Lower leg skin (tissue), 4 donors: Measurements from ENCODE around the gene DTNBP1. TPM values are rescaled to one million over a fixed set of nuclear protein-coding genes. Genes with fewer than 3 reads are reported as not detected.

Experiments used
- DNase-seq, 2 donors: peaks; one replicate each; pipeline ENCODE4 v3.0.0-alpha.2; 2019; ENCODE audit warnings: low spot score in 2 of 2
- H3K4me3 ChIP-seq: fragments of 200-600 bp; sonication (generic); 2 replicates; pipeline ENCODE4 v1.5.1; 2017; ENCODE audit warnings: mild to moderate bottlenecking, low read depth; ENCODE audit not compliant: poor library complexity, severe bottlenecking
- CTCF ChIP-seq, 3 donors: fragments of 450-650 bp; IDR thresholded peaks; one replicate each; pipeline ENCODE4 v1.5.1; 2016; ENCODE audit warnings: antibody characterized with exemption in 3 of 3, mild to moderate bottlenecking in 3 of 3, moderate library complexity in 2 of 3
- POLR2A ChIP-seq, 2 donors: fragments of 450-650 bp; IDR thresholded peaks; one replicate each; pipeline ENCODE4 v1.6.1; 2016 to 2017; ENCODE audit warnings: antibody characterized with exemption in 2 of 2, mild to moderate bottlenecking in 1 of 2, moderate library complexity in 1 of 2
- WGBS, 2 donors: methylation state at CpG; one replicate each; pipeline ENCODE4 v1.1.5; 2018; 5-methylcytosine and 5-hydroxymethylcytosine counted together
- intact Hi-C: fragments of 100-400 bp; cut with DNase I; formaldehyde crosslinking; loops from one replicate; pipeline ENCODE4 v1.15.0; 2023; ENCODE audit warnings: low total_unique reads
- total RNA-seq, 4 donors: library from RNA; depleted of rRNA; stranded (reverse); fragments of >200 nt; gene quantifications; one replicate each; pipeline ENCODE4 v1.1.0, GENCODE V29; 2016

Gene DTNBP1
- total RNA-seq, 4 donors from 2014 or later = 9.4 to 13.2 (median 11.6) TPM

DNA sequence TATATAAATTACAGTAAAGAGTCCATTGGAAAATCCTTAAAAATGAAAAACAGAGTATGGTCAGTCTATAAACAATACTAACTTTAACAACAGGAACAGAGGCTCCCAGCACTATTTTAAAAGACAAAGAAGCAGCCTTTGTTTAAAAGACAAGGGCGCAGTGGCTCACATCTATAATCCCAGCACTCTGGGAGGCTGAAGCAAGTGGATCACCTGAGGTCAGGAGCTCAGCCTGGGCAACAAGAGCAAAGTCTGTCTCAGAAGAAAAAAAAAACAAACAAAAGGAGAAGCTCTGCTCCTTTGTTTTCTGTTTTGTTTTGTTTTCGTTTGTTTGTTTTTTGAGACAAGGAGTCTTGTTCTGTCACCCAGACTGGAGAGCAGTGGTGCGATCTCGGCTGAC lies 89.4 kb downstream of the DTNBP1 start:
- WGBS, 2 donors = 95% methylated on average over 4 of the region's 4 CpGs
- H3K4me3 ChIP-seq = no peak overlapping the region
- no peak for TF ChIP-seq CTCF (IDR thresholded peaks at IDR 0.05)
- no peak for TF ChIP-seq POLR2A (IDR thresholded peaks at IDR 0.05)
- intact Hi-C loops = no loop called here
- DNase-seq = no peak

GRCh38 chr6:15572296-15573016 lies 90.4 kb downstream of the DTNBP1 start:
- no peak for TF ChIP-seq CTCF (IDR thresholded peaks at IDR 0.05)
- TF ChIP-seq POLR2A (IDR thresholded peaks at IDR 0.05) = no peak
- no peak for DNase-seq
- H3K4me3 ChIP-seq = no peak overlapping the region
- intact Hi-C loops = no loop called here
- WGBS, 2 donors = 91 to 94% methylated on average over 5 of the region's 5 CpGs

- 90 to 93% methylated on average over 2 of the region's 2 CpGs for WGBS, 2 donors
- no peak for DNase-seq
- intact Hi-C loops = no loop called here
- TF ChIP-seq POLR2A (IDR thresholded peaks at IDR 0.05) (no peak), CTCF (IDR thresholded peaks at IDR 0.05) (no peak)
- no peak overlapping the region for H3K4me3 ChIP-seq
Measured at GRCh38 chr6:15570171-15570570, 92.7 kb downstream of the DTNBP1 start.

DNA sequence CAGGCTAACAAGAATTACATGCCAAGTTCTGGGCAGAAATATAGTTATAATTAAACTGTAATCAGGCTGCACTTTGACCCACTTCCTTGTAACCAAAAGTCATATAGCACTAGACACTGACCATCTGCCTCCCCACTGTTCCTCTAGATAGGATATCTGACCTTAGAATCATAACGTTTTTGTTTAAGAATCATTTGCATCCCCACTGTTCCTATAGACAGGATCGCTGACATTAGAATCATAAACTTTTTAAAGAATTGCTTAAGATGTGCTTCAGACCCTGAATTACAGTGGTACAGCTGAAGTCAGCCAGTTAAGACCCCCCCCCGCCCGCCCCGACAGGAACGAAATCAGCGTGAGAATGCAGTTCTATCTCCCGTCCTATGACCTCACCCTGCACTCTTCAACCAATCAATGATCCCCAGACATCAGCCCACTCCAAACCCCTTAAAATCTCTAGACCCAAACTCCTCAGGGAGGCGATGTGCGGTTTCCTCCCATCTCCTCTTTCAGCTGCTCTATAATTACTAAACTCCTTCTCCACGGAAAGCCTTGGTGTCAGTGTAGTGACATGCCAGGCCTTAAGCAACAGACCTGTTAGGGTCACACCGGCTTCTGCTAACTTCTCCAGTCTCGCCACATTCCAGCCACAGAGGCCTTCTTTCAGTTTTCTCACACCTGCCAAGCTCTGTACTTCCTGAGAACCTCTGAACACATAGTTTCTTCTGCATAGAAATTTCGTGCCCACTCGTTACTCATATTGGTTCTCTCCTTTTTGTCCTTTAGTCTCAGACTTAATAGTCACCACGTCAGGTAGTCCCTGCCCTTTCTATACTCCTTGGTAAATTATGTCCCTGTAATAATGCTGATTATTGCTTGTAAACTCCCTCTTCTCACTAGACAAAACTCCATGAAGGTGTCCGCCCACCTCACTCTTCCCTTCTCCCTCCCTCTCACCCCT lies 93.5 kb downstream of the DTNBP1 start:
- intact Hi-C loops = no loop called here
- 79 to 81% methylated on average over 17 of the region's 17 CpGs for WGBS, 2 donors
- DNase-seq = no peak
- no peak overlapping the region for H3K4me3 ChIP-seq
- no peak for TF ChIP-seq POLR2A (IDR thresholded peaks at IDR 0.05)
- no peak for TF ChIP-seq CTCF (IDR thresholded peaks at IDR 0.05)

DNA sequence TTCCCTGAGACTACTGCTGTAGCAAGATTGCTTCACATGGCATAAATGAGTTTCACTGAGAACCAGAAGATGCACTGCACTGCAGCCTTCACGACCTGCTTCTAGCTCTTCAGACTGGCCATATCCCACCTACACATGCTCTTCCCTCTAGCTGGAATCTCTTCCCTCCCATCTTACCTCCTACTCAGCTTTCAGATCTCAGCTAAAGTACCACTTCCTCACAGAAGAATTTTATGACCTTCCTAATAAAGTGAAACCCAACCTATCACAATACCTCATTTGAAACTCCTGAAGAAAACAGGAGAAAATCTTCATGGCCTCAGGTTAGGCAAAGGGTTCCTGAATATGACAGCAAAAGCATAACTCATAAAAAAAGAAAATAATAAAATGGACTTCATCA lies 99.9 kb downstream of the DTNBP1 start:
- H3K4me3 ChIP-seq = no peak overlapping the region
- TF ChIP-seq POLR2A (IDR thresholded peaks at IDR 0.05) = no peak
- TF ChIP-seq CTCF (IDR thresholded peaks at IDR 0.05) = no peak
- intact Hi-C loops = no loop called here
- no peak for DNase-seq
- WGBS, 2 donors = 86 to 91% methylated on average over 1 of the region's 1 CpG
